HepG2 (cell line): ENCODE data around the gene NPTXR. TPM values are rescaled to one million over a fixed set of nuclear protein-coding genes. Genes with fewer than 3 reads are reported as not detected.

Source experiments
- ATAC-seq: fragments of 200-7000 bp; cut with Tn5 transposase; 3 replicates; pipeline ENCODE4 v1.9.1; 2020; ENCODE audit warnings: mild to moderate bottlenecking, moderate library complexity
- BruUV-seq: library from RNA; stranded (reverse); fragments of 400-500 nt; replicated peaks from 2 replicates; lab custom pipeline; 2021; lab: Mats Ljungman, UMichigan
- CTCF ChIA-PET: fragments of 300-600 bp; formaldehyde crosslinking; extraction: SDS; loops from one replicate; lab custom pipeline; 2021; ENCODE audit warnings: low total read pairs, inconsistent platforms, low intra/inter-chr PET ratio; lab: Yijun Ruan, JAX
- POLR2A ChIA-PET: fragments of 350-600 bp; sonication (Branson Sonifier 250); formaldehyde crosslinking; loops from one replicate; lab custom pipeline; 2020; ENCODE audit warnings: antibody characterized with exemption, inconsistent platforms; lab: Yijun Ruan, JAX
- DNase-seq: peaks from one replicate; pipeline ENCODE4 v3.0.0-alpha.2; 2015; ENCODE audit warnings: low spot score
- FAIRE-seq: peaks from 3 replicates; lab custom pipeline; 2011; peaks lifted over from hg19 to GRCh38; lab: Jason Lieb, UNC
- H2AFZ ChIP-seq: one replicate; pipeline ENCODE4 v1.6.1; 2011; ENCODE audit warnings: low read length, inconsistent platforms
- H3K27ac ChIP-seq: fragments of 300-600 bp; 3 replicates; pipeline ENCODE4 v1.8.0; 2011; ENCODE audit warnings: mixed run types, mild to moderate bottlenecking, mixed read lengths, low read length, inconsistent platforms; ENCODE audit not compliant: insufficient read depth; ENCODE audit errors: extremely low read length
- H3K27me3 ChIP-seq, 2 experiments: fragments of 200-600 bp in 1 of 2; 2 replicates in 1 of 2; 3 replicates in 1 of 2; pipeline versions ENCODE4 v1.6.0 to v1.8.0; 2011; ENCODE audit warnings: low read length in 2 of 2, mild to moderate bottlenecking in 2 of 2, moderate library complexity in 2 of 2, inconsistent platforms in 1 of 2; ENCODE audit not compliant: insufficient read depth in 2 of 2, control insufficient read depth in 1 of 2
- H3K36me3 ChIP-seq, 2 experiments: fragments of 200-600 bp in 1 of 2; replicated peaks in 1 of 2; 2 replicates in 1 of 2; 3 replicates in 1 of 2; pipeline versions ENCODE4 v1.5.1 to v1.8.0; 2011; ENCODE audit warnings: low read length in 2 of 2, inconsistent platforms in 1 of 2; ENCODE audit not compliant: insufficient read depth in 2 of 2, control insufficient read depth in 1 of 2
- H3K4me1 ChIP-seq: 2 replicates; pipeline ENCODE4 v1.5.1; 2012; ENCODE audit warnings: low read length, inconsistent platforms; ENCODE audit not compliant: insufficient read depth
- H3K4me2 ChIP-seq: 2 replicates; pipeline ENCODE4 v1.6.0; 2011; ENCODE audit warnings: low read depth, low read length, inconsistent platforms
- H3K4me3 ChIP-seq, 3 experiments: fragments of 200-600 bp in 1 of 3; sonication (generic), shearing (Covaris generic) in 1 of 3; replicated peaks in 1 of 3; 2 replicates each; pipeline ENCODE4 v1.5.1; 2011 to 2016; ENCODE audit warnings: low read length in 3 of 3, inconsistent platforms in 2 of 3, low read depth in 2 of 3, mild to moderate bottlenecking in 2 of 3, control low read depth in 1 of 3, mixed read lengths in 1 of 3; ENCODE audit not compliant: insufficient read depth in 1 of 3
- H3K79me2 ChIP-seq: one replicate; pipeline ENCODE4 v1.6.1; 2011; ENCODE audit warnings: low read length, inconsistent platforms; ENCODE audit not compliant: insufficient read depth
- H3K9ac ChIP-seq: 2 replicates; pipeline ENCODE4 v1.6.0; 2011; ENCODE audit warnings: mild to moderate bottlenecking, low read depth, low read length, inconsistent platforms; ENCODE audit not compliant: insufficient read depth
- H3K9me3 ChIP-seq: 2 replicates; pipeline ENCODE4 v1.5.1; 2012; ENCODE audit warnings: mild to moderate bottlenecking, low read length
- H4K20me1 ChIP-seq: 2 replicates; pipeline ENCODE4 v1.6.0; 2011; ENCODE audit warnings: inconsistent platforms, mild to moderate bottlenecking, low read length, moderate library complexity; ENCODE audit not compliant: insufficient read depth
- CBX2 ChIP-seq, 2 experiments: fragments of 200-600 bp in 1 of 2; sonication (generic); formaldehyde crosslinking in 1 of 2; IDR thresholded peaks; 2 replicates each; pipeline versions ENCODE4 v1.7.0 to v1.8.1; 2018 to 2022; ENCODE audit warnings: low read depth in 2 of 2, low read length in 1 of 2, mild to moderate bottlenecking in 1 of 2, missing genetic modification reagents in 1 of 2
- ELF3 ChIP-seq: IDR thresholded peaks from 2 replicates; pipeline ENCODE4 v1.6.1; 2016; ENCODE audit warnings: missing genetic modification reagents, missing compliant biosample characterization
- IRF2 ChIP-seq: IDR thresholded peaks from 2 replicates; pipeline ENCODE4 v1.6.1; 2018; ENCODE audit warnings: missing genetic modification reagents, missing compliant biosample characterization
- SSRP1 ChIP-seq: IDR thresholded peaks from 2 replicates; pipeline ENCODE4 v1.6.1; 2016; ENCODE audit warnings: control low read depth
- TEF ChIP-seq: sonication (generic); formaldehyde crosslinking; IDR thresholded peaks from 2 replicates; pipeline ENCODE4 v1.5.0; 2020; ENCODE audit warnings: missing genetic modification reagents
- THYN1 ChIP-seq: sonication (generic); formaldehyde crosslinking; IDR thresholded peaks from 2 replicates; pipeline ENCODE4 v1.8.1; 2023; ENCODE audit warnings: low read depth, mild to moderate bottlenecking, moderate library complexity, missing genetic modification reagents, borderline replicate concordance
- ZNF629 ChIP-seq: sonication (generic); formaldehyde crosslinking; conservative IDR thresholded peaks from 2 replicates; pipeline ENCODE4 v1.5.0; 2020; ENCODE audit warnings: missing genetic modification reagents
- ZNF674 ChIP-seq: sonication (generic); formaldehyde crosslinking; IDR thresholded peaks from 2 replicates; pipeline ENCODE4 v1.5.0; 2020; ENCODE audit warnings: low read depth, mild to moderate bottlenecking, missing genetic modification reagents
- ZNF703 ChIP-seq: sonication (generic); formaldehyde crosslinking; IDR thresholded peaks from 2 replicates; pipeline ENCODE4 v1.5.1; 2020; ENCODE audit warnings: missing genetic modification reagents, mild to moderate bottlenecking, moderate library complexity, borderline replicate concordance
- WGBS: methylation state at CpG from one replicate; pipeline ENCODE4 v1.1.6; 2017; ENCODE audit warnings: low lambda C conversion rate; 5-methylcytosine and 5-hydroxymethylcytosine counted together
- in situ Hi-C: cut with HindIII; loops from 2 replicates; pipeline ENCODE4 v1.10.0; 2017; ENCODE audit warnings: low pct_unique_long_range_greater_than_20kb; ENCODE audit not compliant: extremely low pct_ligation_motif_present
- intact Hi-C: fragments of 100-400 bp; cut with micrococcal nuclease; formaldehyde crosslinking; loops from one replicate; pipeline ENCODE4 v1.10.0; 2022; ENCODE audit not compliant: unreplicated experiment
- polyA plus RNA-seq, 8 experiments: library from polyadenylated mRNA; depleted of rRNA in 3 of 8; stranded (reverse) in 7 of 8; unstranded in 1 of 8; fragments of >200 nt; fragmentation: Illumina TruSeq in 4 of 8; extraction: Trizol in 4 of 8; gene quantifications; 2 replicates each; pipeline versions ENCODE4 v1.2.1 to v1.2.3, GENCODE V29; 2011 to 2016; ENCODE audit warnings: low read depth in 4 of 8, missing spikeins in 1 of 8, mixed read lengths in 1 of 8; ENCODE audit not compliant: insufficient read depth in 1 of 8
- total RNA-seq, 5 experiments: library from RNA; depleted of rRNA; stranded (reverse); fragments of >200 nt; fragmentation: Illumina TruSeq; extraction: Trizol; gene quantifications; 2 replicates each; pipeline ENCODE4 v1.2.3, GENCODE V29; 2016; ENCODE audit warnings: low read depth in 1 of 5
- TF ChIP-seq, protein P1 (sequence below): IDR thresholded peaks from 2 replicates; pipeline ENCODE4 v1.6.1; 2018; ENCODE audit warnings: missing genetic modification reagents, mild to moderate bottlenecking, missing compliant biosample characterization
- TF ChIP-seq, protein P2 (sequence below): sonication (generic); formaldehyde crosslinking; IDR thresholded peaks from 2 replicates; pipeline ENCODE4 v1.5.1; 2020; ENCODE audit warnings: mild to moderate bottlenecking, missing genetic modification reagents
- TF ChIP-seq, protein P3 (sequence below): sonication (generic); formaldehyde crosslinking; IDR thresholded peaks from 2 replicates; pipeline ENCODE4 v1.5.0; 2020; ENCODE audit warnings: mild to moderate bottlenecking, missing genetic modification reagents, borderline replicate concordance

Gene NPTXR
- total and polyA plus RNA-seq, 2 of the 13 experiments (the other 11 are each of a cell fraction or from before 2014, with no cell fraction given) = 2.6 to 4.8 TPM

GRCh38 chr22:38827510-38827909 lies 16.3 kb downstream of the NPTXR start:
- Histone ChIP-seq H4K20me1 (no peaks in the 10 kb centered on the region), H3K9ac (no peak overlapping the region), H3K9me3 (no peaks in the 10 kb centered on the region), H3K4me3 (no peak overlapping the region), H3K79me2 (no peaks in the 10 kb centered on the region)
- in situ Hi-C loops (no loop called here), intact Hi-C loops (no loop called here)
- FAIRE-seq (no peak), DNase-seq (no peak)
- BruUV-seq = no TSS peak
- CTCF ChIA-PET = no interaction called here
- TF ChIP-seq ZNF674 (CRISPR knock-in tag) (no peak), ZNF629 (CRISPR knock-in tag) (peak; percentile 76)
- TF ChIP-seq, all 625 proteins: peak for 1
- Histone ChIP-seq H3K36me3 (no peaks in the 10 kb centered on the region), H2AFZ (no peak overlapping the region), H3K4me2 (no peak overlapping the region), H3K27ac (no peak overlapping the region), H3K4me1 (no peaks in the 10 kb centered on the region), H3K27me3 (no peaks in the 10 kb centered on the region)
- no peak for ATAC-seq
- POLR2A ChIA-PET = no interaction called here

DNA sequence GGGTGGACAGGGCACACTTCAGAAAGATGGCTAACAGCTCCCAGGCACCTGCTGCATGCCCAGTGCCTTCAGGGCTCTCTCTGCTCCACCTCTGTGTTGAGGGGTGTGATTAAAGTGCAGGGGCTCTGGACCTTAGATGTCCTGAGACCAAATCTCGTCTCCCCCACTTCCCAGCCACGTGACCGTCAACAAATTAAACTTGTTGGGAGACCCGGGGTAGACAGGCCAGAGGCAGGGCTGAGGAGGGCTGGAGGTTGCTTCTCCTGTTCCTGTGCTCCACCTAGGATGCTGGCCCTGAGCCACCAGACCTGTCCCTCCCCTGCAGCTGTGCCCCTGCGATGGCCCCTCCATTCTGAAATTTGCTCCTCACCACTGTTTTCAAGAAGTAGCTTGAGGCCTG lies 17.0 kb downstream of the NPTXR start:
- no peak overlapping the region for H2AFZ ChIP-seq
- no TSS peak for BruUV-seq
- no peaks in the 10 kb centered on the region for H3K79me2 ChIP-seq
- H3K9ac ChIP-seq = no peak overlapping the region
- in situ Hi-C loops = no loop called here
- no peak overlapping the region for H3K4me3 ChIP-seq
- ChIA-PET POLR2A (no interaction called here), CTCF (no interaction called here)
- no peaks in the 10 kb centered on the region for H3K27me3 ChIP-seq
- DNase-seq (no peak), ATAC-seq (no peak), FAIRE-seq (no peak)
- H3K9me3 ChIP-seq = no peaks in the 10 kb centered on the region
- no peaks in the 10 kb centered on the region for H3K36me3 ChIP-seq
- H3K27ac ChIP-seq = no peak overlapping the region
- no peak overlapping the region for H3K4me2 ChIP-seq
- no peaks in the 10 kb centered on the region for H3K4me1 ChIP-seq
- no peaks in the 10 kb centered on the region for H4K20me1 ChIP-seq
- WGBS = 73% methylated on average over 1 of the region's 5 CpGs
- intact Hi-C loops = no loop called here
- TF ChIP-seq ELF3 (CRISPR knock-in tag) = no peak
- no peak for TF ChIP-seq ZNF703 (CRISPR knock-in tag)
- no peak for TF ChIP-seq CBX2 (IDR thresholded peaks at IDR 0.05; ENCODE audit: low read depth, low read length)
- no peak for TF ChIP-seq CBX2 (CRISPR knock-in tag; IDR thresholded peaks at IDR 0.05; ENCODE audit: low read depth)
- TF ChIP-seq THYN1 (CRISPR knock-in tag) = no peak
- no peak for TF ChIP-seq IRF2 (CRISPR knock-in tag)
- TF ChIP-seq, protein P1, sequence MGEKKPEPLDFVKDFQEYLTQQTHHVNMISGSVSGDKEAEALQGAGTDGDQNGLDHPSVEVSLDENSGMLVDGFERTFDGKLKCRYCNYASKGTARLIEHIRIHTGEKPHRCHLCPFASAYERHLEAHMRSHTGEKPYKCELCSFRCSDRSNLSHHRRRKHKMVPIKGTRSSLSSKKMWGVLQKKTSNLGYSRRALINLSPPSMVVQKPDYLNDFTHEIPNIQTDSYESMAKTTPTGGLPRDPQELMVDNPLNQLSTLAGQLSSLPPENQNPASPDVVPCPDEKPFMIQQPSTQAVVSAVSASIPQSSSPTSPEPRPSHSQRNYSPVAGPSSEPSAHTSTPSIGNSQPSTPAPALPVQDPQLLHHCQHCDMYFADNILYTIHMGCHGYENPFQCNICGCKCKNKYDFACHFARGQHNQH = no peak
- TF ChIP-seq, protein P2, sequence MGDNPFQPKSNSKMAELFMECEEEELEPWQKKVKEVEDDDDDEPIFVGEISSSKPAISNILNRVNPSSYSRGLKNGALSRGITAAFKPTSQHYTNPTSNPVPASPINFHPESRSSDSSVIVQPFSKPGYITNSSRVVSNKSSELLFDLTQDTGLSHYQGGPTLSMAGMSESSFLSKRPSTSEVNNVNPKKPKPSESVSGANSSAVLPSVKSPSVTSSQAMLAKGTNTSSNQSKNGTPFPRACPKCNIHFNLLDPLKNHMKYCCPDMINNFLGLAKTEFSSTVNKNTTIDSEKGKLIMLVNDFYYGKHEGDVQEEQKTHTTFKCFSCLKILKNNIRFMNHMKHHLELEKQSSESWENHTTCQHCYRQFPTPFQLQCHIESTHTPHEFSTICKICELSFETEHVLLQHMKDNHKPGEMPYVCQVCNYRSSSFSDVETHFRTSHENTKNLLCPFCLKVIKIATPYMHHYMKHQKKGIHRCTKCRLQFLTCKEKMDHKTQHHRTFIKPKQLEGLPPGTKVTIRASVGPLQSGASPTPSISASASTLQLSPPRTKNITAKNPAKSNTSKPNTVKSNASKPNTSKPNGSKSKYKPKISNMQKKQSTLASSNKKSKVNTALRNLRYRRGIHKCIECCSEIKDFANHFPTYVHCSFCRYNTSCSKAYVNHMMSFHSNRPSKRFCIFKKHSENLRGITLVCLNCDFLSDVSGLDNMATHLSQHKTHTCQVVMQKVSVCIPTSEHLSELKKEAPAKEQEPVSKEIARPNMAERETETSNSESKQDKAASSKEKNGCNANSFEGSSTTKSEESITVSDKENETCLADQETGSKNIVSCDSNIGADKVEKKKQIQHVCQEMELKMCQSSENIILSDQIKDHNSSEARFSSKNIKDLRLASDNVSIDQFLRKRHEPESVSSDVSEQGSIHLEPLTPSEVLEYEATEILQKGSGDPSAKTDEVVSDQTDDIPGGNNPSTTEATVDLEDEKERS (CRISPR knock-in tag) = no peak
- TF ChIP-seq TEF = no peak
- TF ChIP-seq SSRP1 (CRISPR knock-in tag) = no peak
- TF ChIP-seq, protein P3, sequence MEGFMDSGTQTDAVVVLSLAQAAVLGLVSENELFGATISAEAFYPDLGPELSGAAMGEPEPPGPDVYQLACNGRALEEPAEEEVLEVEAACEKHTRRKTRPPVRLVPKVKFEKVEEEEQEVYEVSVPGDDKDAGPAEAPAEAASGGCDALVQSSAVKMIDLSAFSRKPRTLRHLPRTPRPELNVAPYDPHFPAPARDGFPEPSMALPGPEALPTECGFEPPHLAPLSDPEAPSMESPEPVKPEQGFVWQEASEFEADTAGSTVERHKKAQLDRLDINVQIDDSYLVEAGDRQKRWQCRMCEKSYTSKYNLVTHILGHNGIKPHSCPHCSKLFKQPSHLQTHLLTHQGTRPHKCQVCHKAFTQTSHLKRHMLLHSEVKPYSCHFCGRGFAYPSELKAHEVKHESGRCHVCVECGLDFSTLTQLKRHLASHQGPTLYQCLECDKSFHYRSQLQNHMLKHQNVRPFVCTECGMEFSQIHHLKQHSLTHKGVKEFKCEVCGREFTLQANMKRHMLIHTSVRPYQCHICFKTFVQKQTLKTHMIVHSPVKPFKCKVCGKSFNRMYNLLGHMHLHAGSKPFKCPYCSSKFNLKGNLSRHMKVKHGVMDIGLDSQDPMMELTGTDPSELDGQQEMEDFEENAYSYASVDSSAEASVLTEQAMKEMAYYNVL (CRISPR knock-in tag) = no peak
